ENCODE measurements around the gene ZMYND10. TPM values are rescaled to one million over a fixed set of nuclear protein-coding genes. Genes with fewer than 3 reads are reported as not detected.
"Not testable (repeated sequence)": the region's sequence is repeated elsewhere in the genome, so short reads cannot be mapped to it uniquely, and the experiment has no call there.

ZMYND10 gene
- total RNA-seq, 1 donor from 2014 or later: 0.26 TPM

DNA sequence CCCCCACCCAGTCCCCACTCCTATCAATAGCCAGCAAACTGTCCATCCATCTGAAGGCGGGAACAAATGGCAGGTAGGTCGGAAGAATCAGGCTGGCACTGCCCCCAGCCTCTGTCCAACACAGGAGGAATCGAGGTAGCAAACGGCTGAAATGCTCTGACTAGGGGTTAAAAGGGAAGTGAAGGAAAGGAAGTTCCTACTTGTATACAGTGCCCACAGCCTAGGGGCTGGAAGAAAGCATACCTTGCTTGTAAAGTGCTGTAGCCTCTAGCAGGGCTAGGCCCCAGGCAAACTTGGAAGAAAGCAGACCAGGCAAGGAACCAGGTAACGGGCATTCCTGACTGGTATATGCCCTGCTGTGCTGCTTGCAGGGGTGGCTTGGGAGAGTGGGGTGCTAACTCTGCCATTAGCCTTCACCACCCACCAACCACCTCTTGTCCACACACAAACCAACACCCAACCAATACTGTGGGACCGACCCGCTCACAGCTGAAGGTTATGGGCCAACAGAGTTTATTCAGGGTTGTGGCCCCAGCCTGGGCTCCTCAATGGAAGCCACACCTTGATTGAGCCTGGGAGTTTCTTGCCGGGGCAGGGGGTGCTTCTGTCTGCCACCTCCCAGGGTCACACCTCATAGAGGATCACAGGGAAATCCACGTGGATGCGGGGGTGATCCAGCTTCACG, 19.9 kb downstream of the ZMYND10 start:
- DNase-seq (ENCODE audit: low spot score): no peak

DNA sequence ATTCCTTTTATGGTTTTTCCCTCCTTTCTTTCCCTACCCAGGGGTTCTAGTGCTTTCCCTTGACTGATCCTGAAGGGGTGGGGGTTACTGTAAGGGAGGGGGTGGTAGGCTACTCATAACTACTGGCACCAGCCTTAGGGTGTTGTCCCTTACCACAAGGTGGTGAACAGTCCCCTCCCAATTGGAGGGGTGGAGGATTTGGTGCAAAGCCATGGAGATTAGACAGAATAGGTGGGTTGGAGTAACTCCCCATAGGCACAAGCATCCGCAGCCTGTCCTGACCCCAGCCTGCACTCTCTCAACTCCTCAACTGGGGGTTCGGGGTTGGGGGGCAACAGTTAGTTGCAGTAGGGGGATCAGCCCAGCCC, 20.4 kb downstream of the ZMYND10 start:
- DNase-seq (ENCODE audit: low spot score): no peak

DNA sequence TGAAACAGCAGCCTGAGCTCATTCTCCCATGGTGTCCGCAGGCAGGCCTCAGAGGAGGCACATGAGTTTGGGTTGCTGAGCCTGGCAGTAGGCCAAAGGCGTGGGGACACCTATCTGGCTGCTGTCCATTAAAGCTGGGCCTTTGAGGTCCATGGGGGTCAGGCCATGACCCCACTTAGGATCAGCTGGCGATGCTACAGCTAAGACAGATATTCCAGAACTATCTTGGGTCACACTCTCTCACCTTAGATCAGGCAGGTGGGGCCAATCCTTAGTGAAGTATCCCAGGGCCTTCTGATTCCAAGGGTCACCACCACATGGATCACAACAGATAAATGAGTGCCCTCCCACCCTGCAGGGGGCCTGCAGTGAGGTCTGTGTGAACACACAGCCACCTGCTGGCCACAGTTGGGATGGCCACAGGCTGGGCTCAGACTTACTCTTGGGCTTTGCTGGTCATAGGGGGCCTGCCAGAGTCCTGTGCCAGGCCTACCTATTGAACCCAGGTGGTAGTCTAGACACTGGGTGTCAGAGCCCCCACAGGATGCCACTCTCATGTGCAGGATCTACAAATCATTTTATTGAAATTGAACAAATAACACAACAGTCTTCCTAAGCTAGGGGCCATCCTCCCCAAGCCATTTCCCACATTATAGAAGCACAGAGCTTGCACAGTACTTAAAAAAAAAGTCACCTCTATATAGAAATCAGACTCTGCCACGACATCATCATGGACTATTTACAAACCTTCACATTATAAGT, 21.0 kb downstream of the ZMYND10 start:
- no peak for DNase-seq (ENCODE audit: low spot score)

DNA sequence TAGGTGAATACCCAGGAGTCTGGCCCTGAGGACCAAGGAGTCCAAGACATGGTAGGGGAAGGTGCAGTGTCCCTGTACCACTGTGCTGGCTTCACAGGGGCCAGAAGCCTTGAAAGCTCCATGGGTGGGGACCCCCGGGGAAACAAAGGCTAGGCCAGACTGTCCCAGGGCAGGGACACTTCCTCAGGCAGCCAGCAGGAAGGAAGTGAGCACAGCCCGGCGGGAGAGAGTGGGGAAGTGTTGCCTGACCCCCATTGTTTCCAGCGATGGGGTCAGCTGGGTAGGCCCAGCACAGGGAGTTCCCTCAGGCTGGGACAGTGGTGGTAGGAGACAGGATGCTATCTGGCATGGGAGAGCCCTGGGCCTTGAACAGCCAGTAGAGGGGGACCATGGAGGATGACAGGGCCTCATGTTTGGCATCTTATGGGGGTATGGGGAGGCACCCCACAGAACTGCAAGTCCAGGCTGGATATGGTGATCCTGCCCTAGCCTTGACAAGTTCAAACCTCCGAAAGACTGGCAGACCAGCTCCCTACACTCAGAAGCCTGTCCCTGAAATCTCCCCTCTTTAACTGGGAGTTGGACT, 21.8 kb downstream of the ZMYND10 start:
- no peak for DNase-seq (ENCODE audit: low spot score)

DNA sequence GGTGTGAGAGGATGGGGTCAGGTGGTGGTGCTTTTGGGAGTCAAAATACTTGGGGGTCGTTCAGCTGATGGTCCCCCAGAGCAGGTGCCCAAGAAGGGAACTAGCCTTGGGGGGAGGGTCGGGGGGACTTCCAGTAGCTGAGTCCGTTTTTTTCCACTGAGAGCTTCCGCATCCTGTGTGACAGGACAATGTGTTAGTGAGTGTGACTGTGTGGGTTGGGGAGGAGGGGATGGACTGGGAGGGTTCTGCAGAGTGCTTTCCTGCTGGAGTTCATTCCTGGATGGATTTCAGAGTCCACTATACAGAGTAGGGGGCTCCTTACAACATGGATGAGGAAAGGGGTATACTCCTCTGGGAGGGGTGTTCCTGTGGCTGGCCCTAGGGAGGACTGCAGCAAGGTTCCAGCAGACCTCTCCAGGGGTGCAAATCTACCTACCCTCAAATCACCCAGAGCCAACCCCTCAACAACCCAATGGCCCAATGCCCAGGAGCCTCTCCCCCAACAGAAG, 22.4 kb downstream of the ZMYND10 start:
- no peak for DNase-seq (ENCODE audit: low spot score)

DNA sequence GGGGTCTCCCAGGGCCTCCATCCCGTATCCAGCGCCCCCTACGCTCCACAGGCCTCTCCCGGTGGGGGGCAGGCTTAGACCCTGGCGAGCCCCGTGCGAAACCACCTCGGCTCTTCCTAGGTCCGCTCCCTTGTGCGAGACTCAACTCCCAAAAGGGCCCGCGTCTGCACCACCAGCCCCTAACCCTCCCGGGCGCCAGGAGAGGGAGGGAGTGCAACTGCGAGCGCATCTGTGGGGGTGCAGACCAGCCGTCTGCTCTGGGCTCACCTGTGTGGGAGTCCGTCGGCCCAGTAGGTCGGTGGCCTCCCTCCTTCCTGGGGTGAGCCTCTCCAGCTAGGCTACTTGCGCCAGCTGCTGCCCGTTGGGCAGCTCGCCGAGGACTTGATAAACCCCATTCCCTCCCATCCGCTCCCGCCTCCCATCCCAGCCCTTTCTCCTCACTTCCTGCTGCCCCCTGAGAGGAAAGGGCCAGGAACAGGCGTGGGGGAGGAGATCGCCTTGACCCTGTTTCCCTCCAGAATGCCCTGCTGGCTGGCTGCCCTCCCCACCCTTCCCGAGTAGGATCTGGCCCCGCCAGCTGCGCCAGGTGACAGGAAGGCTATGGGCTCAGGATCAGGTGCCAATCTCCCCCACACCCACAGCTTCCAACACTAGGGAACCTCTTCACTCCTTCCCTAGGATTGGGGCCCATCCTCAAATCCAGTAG, 23.0 kb downstream of the ZMYND10 start, which contains the start of gene HYAL2:
HYAL2 (minus strand) TSS at position 360 of the 706 bp plus-strand sequence. CDS start 2,256 bp downstream, outside the sequence.
- DNase-seq (ENCODE audit: low spot score): no peak

DNA sequence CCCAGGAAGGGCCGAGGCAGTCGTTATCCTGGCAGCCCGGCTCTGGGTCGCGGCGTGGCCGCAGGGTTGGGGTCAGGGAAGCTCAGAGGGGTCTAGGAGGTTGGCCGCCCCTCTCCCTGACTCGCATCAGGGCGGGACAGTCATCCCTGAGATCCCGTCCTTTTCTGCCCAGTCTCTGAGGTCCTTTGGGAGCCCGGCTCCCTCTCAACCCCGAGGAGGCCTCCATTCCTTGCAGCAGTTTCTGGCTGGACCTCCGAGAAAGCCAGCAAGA, 23.5 kb downstream of the ZMYND10 start:
- no peak for DNase-seq (ENCODE audit: low spot score)

DNA sequence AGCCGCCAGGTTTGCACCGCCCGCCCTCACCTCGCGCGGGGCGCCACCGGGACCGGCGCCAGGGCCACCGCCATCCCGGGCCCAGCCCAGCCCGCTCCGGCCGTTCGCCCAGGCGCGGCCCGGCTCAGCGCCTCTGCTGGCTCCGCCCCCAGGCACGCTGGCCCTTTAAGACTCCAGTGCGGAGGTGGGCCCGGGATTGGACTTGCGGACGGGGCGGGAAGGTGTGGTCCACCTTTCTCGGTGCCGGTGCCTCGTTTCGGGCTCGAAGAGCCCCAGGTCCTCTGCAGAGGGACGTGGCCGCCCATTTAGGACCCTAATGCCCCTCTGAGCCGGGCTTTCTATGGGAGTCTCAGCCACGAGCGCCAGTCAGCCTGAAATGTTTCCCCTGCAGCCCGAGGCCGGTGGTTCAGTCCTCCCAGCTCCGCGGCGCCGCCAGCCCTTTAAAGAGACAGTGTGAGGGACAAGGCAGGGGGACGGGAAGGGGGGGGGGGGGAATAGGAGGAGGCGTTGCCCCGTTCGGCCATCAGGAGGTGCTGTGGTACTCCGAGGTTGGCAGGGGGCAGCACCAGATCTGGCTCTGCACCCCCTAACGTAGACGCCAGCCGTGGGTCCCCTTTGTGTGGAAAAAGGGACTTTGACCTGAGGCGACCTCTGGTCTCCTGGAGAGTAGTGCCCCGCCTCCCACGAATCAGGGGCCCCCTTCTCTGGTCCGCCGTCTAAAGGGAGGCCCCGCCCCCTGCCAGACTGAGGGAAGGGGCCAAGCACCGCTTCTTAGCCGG, 24.0 kb downstream of the ZMYND10 start:
- peak; percentile 88 for DNase-seq (ENCODE audit: low spot score)

DNA sequence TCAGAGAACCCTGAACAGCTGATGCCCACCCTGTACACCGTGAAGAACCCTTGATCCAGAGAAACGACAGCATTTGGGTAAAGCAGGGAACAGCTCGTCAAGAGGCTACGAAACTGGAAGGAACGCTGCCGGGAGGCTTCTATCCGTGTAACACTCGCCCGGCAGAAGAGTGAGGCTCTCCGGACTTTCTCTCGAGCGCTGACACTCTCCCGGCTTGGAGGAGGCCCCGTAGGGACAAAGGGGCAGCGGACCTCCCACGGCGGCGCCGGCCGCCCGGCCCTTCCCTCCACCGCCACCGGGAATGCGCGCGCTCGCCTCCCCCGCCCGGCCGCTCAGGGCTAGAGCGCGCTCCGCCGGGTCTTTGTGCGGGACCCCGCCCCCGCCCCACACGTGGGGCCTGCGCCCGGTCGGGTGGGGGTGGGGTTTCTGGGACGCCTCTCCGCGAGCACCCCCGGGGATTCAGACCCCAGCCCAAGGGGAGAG, 24.6 kb downstream of the ZMYND10 start:
- DNase-seq (ENCODE audit: low spot score): peak; percentile 73

DNA sequence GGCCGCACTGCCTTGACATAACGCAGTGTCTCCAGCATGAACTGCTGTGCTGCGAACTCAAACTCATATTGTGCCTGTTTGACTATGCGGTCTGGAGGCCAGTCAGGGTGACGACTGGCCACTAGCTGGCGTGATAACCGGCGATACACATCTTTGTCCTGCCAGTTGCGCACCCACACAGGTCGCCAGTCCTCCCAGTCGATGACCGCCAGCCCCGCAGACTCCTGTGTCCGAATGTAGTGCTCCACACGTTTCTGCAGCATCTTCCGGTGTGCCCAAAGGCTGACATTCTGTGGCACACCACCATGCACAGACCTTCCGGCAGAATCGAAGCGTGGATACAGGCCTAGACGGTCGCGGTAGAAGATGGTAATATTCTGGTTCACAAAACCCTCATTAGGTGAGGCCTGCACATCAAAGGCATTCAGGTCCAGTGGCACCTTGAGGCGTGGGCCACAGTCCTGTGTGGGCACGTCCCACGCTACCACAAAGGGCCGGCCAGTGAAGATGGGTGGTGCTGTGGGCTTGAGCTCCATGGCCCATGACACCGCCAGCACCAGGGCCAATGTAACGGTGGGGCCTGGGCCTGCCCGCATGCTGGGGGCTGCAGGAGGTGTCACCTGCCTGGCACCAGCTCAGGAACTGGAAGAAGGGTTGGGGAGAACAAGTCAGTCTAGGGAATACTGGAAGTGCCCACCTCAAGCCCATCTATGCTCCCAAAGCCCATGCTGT, 25.5 kb downstream of the ZMYND10 start:
- no peak for DNase-seq (ENCODE audit: low spot score)

DNA sequence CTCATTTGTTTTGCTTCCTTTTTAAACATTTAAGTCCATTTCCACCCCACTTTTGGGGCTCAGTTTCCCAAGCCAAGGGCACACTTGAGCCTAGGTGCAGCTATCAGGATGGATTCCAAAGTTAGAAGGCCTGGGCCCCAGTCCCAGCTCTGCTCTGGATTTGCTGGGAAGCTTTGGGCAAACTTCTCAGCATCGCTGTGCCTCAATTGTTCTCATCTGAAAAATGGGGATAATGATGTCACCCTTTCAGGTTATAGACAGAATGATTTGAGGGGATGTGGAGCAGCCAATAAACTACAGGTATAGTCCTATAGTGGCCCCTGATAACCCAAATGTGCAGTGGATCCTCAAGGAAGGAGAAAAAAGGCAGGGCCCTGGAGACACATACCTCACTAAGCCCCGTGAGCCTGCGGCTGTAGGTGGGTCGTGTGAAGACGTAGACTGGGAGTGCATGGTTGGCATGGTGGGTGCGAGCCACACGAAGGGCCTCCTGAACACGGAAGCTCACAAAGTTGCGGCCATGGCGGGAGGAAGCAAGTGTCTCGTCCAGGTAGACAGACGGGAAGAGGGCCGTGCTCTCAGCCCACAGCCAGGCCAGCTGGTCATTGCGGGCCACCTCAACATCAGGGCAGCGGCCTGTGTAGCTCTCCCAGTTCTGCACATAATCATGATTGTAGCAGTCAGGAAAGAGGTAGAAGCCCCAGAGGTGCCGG, 26.2 kb downstream of the ZMYND10 start:
- no peak for DNase-seq (ENCODE audit: low spot score)

DNA sequence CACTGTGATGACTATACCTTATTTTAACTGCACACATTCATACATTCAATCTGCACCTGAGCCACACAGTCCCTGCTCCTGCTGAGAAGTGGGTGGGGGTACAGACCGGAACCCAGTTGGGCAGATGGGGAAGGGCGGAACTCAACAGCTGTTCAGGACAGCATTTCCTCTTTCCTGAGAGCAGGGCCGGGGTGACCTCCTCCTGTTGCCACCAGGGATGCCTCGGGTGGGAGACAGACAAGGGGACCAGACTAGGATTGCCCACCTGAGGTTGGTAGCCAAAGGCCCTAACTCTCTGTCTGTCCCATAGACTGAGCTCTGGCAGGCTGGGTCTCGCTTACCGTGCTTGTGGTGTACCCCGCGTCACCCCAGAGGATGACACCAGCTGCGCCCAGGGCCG, 26.9 kb downstream of the ZMYND10 start:
- DNase-seq (ENCODE audit: low spot score): no peak

DNA sequence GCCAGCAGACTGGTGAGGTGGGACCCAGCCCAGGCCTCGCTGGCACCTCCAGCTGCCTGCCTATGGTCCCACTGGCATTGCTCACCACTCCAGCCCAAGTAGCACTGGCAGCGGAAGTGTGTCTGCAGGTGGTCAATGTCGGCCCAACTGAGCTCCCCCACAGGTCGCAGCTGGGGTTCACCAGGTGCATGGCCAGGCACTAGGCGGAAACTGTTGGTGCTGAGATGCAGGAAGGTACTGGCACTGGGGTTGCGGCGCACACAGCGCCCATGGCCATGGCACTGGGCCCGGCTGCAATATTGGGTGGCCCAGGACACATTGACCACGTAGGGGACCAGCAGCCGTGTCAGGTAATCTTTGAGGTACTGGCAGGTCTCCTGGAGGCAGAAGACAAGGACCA, 27.4 kb downstream of the ZMYND10 start:
- no peak for DNase-seq (ENCODE audit: low spot score)

DNA sequence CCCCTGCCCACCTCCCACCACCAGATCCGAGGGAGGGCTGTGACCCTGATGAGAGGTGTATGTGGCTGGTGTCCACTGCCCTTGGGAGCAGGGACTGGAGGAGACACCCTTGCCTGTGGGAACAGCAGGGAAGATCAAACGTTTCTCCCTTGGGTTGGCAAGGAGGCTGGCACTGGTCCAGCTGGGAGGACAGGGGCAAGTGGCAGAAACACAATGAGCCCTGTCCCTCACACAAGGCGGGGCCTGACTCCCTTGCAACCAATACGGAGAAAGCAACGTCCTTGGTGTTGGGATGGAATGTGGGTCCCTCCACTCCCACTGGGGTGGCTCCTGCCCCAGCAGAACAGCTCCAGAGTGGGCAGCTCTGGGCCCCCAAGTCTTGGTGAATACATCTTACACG, 28.2 kb downstream of the ZMYND10 start:
- DNase-seq (ENCODE audit: low spot score): no peak

DNA sequence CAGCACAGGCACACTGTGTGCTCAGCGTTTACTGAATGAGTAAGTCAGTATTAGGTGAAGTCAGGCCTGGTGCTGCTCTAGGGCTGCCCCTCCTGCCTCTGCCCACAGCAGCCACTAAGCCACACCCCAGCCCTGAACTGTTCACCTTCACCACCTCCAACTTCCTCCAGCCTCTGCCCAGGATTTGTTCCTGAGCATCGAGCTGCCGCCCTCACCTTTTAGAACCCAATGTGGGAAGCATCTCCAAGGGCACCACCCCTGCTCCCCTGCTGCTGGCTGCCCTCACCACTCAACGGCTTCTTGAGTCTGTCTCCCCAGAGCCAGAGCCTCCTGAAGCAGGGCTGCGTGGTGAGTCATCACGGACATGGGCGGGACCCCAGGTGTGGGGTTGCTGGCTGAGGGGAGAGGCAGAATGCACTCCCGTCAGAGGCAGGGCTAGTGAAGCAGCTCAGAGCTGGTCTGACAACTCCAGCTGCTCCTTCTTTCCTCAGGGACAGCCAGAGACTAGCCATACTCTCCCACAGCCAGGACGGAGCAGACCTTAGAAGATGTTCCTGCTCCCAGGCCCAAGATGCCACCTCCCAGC, 28.8 kb downstream of the ZMYND10 start:
- DNase-seq (ENCODE audit: low spot score): peak; percentile 87

DNA sequence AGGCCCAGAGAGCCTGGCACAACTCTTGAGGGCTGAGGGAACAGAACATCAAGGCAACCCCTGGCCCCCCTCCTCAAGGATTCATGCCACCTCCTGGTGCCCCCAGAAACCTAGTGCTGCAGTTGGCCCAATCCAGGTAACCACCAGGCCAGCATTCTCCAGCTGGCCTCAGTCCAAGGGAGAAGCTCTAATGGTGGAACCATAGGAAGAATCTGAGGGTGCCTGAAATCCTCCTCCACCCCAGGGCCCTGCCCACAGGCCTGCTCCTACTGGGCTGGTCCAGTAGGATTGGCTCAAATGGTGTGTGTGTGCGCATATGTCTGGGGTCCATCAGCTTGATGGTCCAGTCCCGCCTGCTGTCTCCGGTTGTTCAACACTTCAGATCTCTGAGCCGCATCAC, 30.7 kb downstream of the ZMYND10 start:
- no peak for DNase-seq (ENCODE audit: low spot score)

DNA sequence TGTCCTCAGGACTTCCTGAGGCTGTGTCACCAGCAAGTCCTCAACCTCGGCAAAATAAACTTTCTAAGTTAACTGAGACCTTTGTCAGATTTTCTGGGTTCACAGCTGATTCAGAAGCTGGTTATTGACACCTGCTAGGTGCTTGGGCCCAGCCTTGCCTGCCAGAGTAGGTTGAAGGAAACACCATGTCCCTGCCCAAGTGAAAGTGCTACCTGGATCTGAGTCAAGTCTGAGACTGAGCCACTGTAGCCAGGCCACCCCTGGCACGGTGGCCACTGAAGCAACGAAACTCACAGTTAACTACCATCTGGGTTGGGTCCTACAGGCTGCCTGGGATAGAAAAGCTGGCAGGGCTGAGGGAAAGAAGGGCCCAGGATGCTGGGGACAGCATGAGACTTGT, 31.2 kb downstream of the ZMYND10 start:
- DNase-seq (ENCODE audit: low spot score): no peak

DNA sequence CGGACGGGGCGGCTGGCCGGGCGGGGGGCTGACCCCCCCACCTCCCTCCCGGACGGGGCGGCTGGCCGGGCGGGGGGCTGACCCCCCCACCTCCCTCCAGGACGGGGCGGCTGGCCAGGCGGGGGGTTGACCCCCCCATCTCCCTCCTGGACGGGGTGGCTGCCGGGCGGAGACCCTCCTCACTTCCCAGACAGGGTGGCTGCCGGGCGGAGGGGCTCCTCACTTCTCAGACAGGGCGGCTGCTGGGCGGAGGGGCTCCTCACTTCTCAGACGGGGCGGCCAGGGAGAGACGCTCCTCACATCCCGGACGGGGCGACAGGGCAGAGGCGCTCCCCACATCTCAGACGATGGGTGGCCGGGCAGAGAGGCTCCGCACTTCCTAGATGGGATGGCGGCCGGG, 33.5 kb downstream of the ZMYND10 start:
- not testable (repeated sequence) for DNase-seq (ENCODE audit: low spot score)

DNA sequence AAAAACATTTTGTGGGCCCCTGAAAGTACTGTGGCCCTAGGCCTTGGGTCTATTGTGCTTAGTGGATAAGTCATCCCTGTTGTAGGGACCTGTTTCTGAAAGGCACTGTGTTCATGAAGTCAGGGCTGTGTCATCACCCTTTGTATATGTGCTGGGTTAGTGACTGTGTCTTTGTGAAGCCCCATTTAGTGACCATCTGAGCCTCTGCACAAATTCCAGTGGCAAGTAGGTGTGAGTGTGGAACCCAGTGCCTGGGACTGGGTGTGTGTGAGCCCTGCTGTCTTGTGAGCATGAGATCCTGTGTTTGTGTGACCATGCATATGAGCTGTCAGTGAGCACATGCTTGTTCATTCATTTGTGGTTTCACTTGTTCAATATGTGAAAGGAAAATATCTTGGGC, 40.9 kb downstream of the ZMYND10 start:
- DNase-seq (ENCODE audit: low spot score): no peak

Measured in ureter (tissue), 1 donor.